ENCODE results near the gene F8.

F8 gene

DNA sequence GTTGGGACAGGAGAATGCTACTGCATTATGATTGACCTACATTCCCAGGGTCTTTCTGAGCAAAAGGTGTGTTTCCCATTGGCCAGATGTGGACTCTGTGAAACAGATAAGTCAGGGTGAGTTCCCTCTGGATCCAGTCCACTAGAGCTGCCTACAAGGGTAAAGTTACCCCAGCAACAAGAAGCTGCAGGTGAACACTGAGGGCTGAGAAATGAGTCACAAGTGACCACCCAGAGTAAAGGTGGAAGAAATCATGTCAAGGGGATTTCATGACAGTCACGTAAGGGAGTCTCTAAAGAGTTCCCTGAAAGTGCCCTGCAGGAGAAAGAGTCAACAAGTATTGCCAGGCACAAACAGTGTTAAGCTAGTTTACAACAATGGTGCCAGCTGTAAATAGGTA, 120.1 kb downstream of the F8 start:
- TF ChIP-seq CTCF (IDR thresholded peaks at IDR 0.05; ENCODE audit: low read length) (no peak), EZH2 (IDR thresholded peaks at IDR 0.05; ENCODE audit: borderline replicate concordance, low read length) (no peak)
- Histone ChIP-seq H3K4me1 (ENCODE audit: insufficient read depth, low read length, severe bottlenecking) (no peaks in the 10 kb centered on the region), H3K9me2 (ENCODE audit: low read depth, low read length) (no peaks in the 10 kb centered on the region), H3F3A (ENCODE audit: insufficient read depth, low read length) (no peaks in the 10 kb centered on the region), H3K9ac (ENCODE audit: low read length) (no peak overlapping the region), H3K9me3 (ENCODE audit: low read length) (no peaks in the 10 kb centered on the region), H4K20me1 (ENCODE audit: insufficient read depth, low read length) (no peaks in the 10 kb centered on the region), H3K27ac (ENCODE audit: low read depth, low read length, poor library complexity, severe bottlenecking) (no peak overlapping the region), H3K4me3 (ENCODE audit: low read depth, low read length, poor library complexity, severe bottlenecking) (no peak overlapping the region), H3K79me2 (ENCODE audit: insufficient read depth, low read length) (no peaks in the 10 kb centered on the region), H2AFZ (ENCODE audit: low read length) (no peak overlapping the region), H3K27me3 (ENCODE audit: insufficient read depth, low read length) (no peaks in the 10 kb centered on the region), H3K4me2 (ENCODE audit: low read length) (no peak overlapping the region), H3K36me3 (ENCODE audit: insufficient read depth, low read length) (no peaks in the 10 kb centered on the region)

GRCh38 chrX:154900323-154900722, 122.2 kb downstream of the F8 start:
- H3K27ac ChIP-seq (ENCODE audit: low read depth, low read length, poor library complexity, severe bottlenecking): no peak overlapping the region
- H3K79me2 ChIP-seq (ENCODE audit: insufficient read depth, low read length): no peaks in the 10 kb centered on the region
- H4K20me1 ChIP-seq (ENCODE audit: insufficient read depth, low read length): no peaks in the 10 kb centered on the region
- no peaks in the 10 kb centered on the region for H3K9me3 ChIP-seq (ENCODE audit: low read length)
- H3K4me2 ChIP-seq (ENCODE audit: low read length): no peak overlapping the region
- no peaks in the 10 kb centered on the region for H3K27me3 ChIP-seq (ENCODE audit: insufficient read depth, low read length)
- H3K36me3 ChIP-seq (ENCODE audit: insufficient read depth, low read length): no peaks in the 10 kb centered on the region
- H3K4me3 ChIP-seq (ENCODE audit: low read depth, low read length, poor library complexity, severe bottlenecking): no peak overlapping the region
- no peak overlapping the region for H3K9ac ChIP-seq (ENCODE audit: low read length)
- H2AFZ ChIP-seq (ENCODE audit: low read length): no peak overlapping the region
- H3K4me1 ChIP-seq (ENCODE audit: insufficient read depth, low read length, severe bottlenecking): no peaks in the 10 kb centered on the region
- H3F3A ChIP-seq (ENCODE audit: insufficient read depth, low read length): no peaks in the 10 kb centered on the region
- no peak for TF ChIP-seq EZH2 (IDR thresholded peaks at IDR 0.05; ENCODE audit: borderline replicate concordance, low read length)
- TF ChIP-seq CTCF (IDR thresholded peaks at IDR 0.05; ENCODE audit: low read length): no peak
- no peaks in the 10 kb centered on the region for H3K9me2 ChIP-seq (ENCODE audit: low read depth, low read length)

GRCh38 chrX:154892296-154892695, 130.2 kb downstream of the F8 start:
- Histone ChIP-seq H4K20me1 (ENCODE audit: insufficient read depth, low read length) (no peaks in the 10 kb centered on the region), H3K9ac (ENCODE audit: low read length) (no peak overlapping the region), H2AFZ (ENCODE audit: low read length) (no peak overlapping the region), H3K79me2 (ENCODE audit: insufficient read depth, low read length) (no peaks in the 10 kb centered on the region), H3K4me3 (ENCODE audit: low read depth, low read length, poor library complexity, severe bottlenecking) (no peak overlapping the region), H3K36me3 (ENCODE audit: insufficient read depth, low read length) (no peaks in the 10 kb centered on the region), H3F3A (ENCODE audit: insufficient read depth, low read length) (no peaks in the 10 kb centered on the region), H3K4me2 (ENCODE audit: low read length) (no peak overlapping the region), H3K4me1 (ENCODE audit: insufficient read depth, low read length, severe bottlenecking) (no peaks in the 10 kb centered on the region), H3K9me3 (ENCODE audit: low read length) (no peaks in the 10 kb centered on the region), H3K9me2 (ENCODE audit: low read depth, low read length) (no peaks in the 10 kb centered on the region), H3K27me3 (ENCODE audit: insufficient read depth, low read length) (no peaks in the 10 kb centered on the region), H3K27ac (ENCODE audit: low read depth, low read length, poor library complexity, severe bottlenecking) (no peak overlapping the region)
- TF ChIP-seq EZH2 (IDR thresholded peaks at IDR 0.05; ENCODE audit: borderline replicate concordance, low read length): no peak
- no peak for TF ChIP-seq CTCF (IDR thresholded peaks at IDR 0.05; ENCODE audit: low read length)
